H54 (cell line): ENCODE data around the gene ACAP3.

Experiments
- DNase-seq: peaks from one replicate; pipeline ENCODE4 v3.0.0; 2011; ENCODE audit warnings: low spot score, mixed read lengths; ENCODE audit not compliant: insufficient read length
- FAIRE-seq: peaks from 3 replicates; lab custom pipeline; 2011; peaks lifted over from hg19 to GRCh38; lab: Jason Lieb, UNC
- POLR2A ChIP-seq: IDR thresholded peaks from 2 replicates; pipeline ENCODE4 v1.6.1; 2011; ENCODE audit warnings: low read depth, mild to moderate bottlenecking, low read length

Gene ACAP3

DNA sequence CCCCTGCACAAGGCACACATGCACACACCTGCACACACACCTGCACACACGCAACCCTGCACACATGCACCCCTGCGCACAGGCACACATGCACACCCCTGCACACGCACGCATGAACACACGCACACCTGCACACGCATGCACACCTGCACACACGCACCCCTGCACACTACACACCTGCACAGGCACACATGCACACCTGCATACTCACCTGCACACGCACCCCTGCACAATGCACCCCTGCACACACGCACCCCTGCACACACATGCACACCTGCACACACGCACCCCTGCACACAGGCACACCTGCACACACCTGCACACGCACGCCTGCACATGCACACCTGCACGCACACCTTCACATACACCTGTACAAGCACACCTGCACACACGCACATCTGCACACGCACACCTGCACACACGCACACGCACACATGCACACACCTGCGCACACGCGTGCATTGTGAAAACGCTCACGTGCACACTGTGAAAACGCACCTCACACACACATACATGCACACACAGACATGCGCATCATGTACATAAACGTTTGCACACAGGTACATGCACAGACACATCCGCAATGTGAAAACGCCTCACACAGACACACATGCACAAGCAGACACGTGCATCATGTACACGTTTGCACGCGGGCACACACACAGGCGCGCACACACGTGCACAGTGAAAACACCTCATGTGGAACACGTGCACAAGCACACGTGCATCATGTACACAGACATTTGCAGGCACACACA is 33.2 kb upstream of the ACAP3 start:
- DNase-seq: no peak
- TF ChIP-seq POLR2A: no peak
- no peak for FAIRE-seq

DNA sequence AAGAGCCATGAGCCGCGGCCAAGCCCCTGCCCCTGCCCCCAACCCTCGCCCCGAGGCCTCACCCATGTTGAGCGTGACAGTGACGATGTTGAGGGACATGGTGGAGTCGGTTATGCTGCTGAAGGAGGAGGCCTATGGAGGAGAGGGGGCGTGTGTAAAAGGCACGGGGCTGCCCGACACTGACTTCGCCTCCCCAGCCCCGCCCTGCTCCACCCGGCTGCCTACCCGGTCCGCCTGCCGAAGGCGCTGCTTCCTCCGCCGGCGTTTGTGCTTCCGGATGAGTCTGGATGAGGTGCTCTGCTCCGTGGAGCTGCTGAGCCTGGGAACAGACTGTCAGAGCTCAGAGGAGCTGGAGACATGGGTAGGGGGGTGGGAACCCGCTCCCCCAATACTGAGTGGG is 32.5 kb upstream of the ACAP3 start:
- DNase-seq (no peak), FAIRE-seq (no peak)
- TF ChIP-seq POLR2A: no peak

DNA sequence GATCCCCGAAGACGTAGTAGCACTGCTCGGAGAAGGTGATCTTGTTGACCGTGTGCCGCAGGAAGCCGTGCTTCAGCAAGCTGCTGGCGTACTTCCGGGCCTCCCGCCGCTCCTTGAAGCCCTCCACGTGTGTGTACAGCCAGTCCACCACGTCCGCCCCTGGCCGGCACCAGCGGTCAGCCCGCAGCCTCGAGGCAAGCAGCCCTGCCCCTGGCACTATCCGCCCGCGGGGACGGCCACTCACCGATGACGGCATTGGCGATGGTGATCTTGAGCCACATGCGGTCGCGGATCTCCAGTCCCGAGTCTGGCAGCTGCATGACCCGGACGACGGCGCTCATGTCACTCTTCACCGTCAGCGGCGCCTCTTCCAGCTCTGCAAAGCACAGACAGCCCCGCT is 30.5 kb upstream of the ACAP3 start:
- TF ChIP-seq POLR2A: no peak
- no peak for FAIRE-seq
- DNase-seq: no peak

DNA sequence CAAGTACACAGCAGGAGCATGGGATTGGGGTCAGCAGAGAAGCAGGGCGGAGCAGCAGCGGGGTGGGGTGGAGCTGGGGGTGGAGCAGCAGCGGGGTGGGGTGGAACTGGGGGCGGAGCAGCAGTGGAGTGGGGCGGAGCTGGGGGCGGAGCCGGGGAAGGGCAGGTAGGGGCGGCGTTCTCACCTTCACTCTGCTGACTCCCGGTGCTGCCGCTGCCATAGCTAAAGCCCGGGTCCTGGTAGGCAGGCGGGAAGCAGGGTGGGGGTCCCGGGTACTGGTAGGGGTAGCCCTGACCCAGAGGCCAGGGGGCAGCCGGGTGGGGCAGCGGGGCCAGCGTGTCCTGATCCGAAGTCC is 30.0 kb upstream of the ACAP3 start:
- DNase-seq: no peak

DNA sequence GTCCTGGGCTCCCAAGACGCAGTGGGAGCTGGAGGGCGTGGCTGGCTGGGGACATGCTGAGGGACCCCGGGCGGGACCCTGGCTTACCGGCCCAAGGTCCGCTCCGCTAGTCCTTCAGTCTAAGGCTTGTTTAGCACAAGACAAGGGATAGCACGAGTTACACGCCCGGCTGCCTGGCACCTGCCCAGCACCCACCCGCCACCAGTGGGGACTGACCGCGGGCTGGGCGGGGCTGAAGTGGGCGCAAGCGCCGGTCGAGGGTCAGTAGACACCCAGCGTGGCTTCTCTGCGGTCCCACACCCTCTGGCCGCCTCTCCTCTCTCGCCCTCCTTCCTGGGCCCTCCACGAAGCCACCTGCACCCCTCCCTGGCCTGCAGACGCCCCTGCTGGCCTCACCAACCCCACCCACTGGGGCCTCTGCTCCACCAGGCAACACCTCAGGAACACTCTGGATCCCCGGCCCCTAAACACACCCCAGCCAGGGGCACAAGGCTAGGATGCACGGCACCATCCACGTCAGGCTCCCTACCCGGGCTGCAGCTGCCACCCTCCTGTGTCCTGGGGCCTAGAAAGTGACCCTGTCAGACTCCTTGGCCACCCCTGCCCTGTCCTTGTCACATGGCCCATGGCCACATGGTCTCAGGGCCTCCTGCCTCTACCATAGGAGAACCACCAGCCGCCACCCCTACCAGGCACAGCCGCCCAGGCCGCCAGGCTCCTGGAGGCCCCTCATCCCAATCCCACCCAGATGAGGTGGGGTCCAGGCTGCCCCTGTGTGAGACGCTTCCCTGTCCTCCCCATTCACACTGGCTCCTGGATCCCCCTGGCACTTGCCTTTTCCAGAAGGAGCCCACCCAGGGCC is 29.4 kb upstream of the ACAP3 start:
- FAIRE-seq (no peak), DNase-seq (no peak)

More for the DNA sequence above, 30.0 kb upstream of the ACAP3 start:
- TF ChIP-seq POLR2A: no peak
- no peak for FAIRE-seq

DNA sequence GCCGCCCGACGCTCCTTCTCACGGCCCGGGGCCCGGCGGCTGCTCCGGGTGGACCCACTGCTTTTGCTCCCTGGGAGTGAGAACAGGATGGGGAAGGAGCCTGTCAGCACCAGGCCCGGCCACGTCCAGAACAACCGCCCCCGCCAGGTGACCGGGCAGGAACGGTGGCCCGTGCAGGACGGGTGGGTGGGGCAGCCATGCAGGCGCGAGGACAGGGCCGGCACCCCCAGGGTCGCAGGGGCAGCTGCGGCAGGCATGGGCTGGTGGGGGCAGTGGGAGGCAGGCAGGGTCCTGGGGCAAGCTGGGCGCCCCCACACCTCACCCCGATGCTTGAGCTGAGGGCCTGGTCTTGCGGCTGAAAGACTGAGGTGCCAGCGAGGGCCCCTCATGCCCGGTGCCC is 28.7 kb upstream of the ACAP3 start:
- no peak for DNase-seq
- TF ChIP-seq POLR2A: no peak
- no peak for FAIRE-seq

More for the DNA sequence above, 29.4 kb upstream of the ACAP3 start:
- TF ChIP-seq POLR2A: no peak

DNA sequence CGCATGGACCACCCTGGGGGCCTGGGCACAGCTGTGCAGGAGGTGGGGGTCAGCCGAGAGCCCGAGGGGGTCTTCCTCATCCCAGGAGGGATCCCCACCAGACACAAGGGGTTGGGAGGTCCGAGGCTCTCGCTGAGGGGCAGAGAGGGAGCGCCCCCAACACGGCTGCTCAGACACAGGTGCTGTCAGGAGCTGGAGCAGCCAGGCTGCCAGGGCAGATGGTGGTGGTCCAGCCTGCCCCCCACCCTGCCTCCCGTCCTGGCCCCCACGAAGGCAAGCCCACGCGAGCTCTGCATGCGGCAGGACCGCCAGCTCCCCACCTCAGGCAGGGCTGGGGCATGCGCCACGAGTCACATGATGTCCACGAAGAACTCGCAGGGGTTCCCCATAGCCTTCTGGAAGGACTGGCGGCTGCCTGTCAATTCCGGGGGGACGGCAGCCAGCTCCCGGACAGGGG is 28.1 kb upstream of the ACAP3 start:
- TF ChIP-seq POLR2A: no peak
- no peak for DNase-seq
- no peak for FAIRE-seq

DNA sequence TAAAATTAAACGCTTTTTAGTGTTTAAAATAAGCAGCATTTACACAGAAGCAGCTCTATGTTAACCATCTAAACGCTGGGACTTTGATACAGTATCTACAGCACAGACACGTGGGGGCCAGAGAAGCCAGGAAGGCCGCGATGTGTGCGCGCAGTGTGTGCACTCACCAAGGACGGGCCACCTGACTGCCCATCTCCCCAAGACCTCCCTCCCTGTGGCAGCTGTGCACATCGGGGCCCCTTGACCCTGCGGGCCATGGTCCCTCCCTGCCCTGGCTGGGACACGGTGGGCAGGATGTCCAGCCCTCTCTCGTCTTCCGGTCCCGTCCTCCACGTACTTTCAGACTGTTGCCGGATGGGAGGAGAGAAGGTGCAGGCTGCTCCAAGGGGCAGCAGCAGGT is 27.6 kb upstream of the ACAP3 start:
- DNase-seq: no peak
- TF ChIP-seq POLR2A: no peak
- no peak for FAIRE-seq

DNA sequence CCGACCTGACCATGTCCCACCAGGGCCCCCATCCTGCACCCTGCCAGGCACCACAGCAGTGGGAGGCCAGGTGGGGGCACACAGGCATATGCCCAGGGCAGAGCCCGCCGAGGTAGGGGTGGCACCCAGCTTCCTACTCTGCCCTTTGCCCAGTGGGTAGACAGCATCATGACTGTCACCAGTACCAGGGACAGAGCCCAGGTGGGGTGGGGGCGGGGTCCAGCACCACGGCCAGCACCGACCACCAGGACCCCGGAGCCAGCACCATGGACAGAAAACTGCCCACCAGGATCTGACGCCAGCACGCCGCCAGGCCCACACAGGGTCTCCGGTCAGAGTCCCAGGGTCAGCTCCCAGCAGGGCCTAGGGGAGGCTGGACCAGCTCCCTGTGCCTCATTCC is 27.1 kb upstream of the ACAP3 start:
- no peak for FAIRE-seq
- DNase-seq: no peak
- no peak for TF ChIP-seq POLR2A

DNA sequence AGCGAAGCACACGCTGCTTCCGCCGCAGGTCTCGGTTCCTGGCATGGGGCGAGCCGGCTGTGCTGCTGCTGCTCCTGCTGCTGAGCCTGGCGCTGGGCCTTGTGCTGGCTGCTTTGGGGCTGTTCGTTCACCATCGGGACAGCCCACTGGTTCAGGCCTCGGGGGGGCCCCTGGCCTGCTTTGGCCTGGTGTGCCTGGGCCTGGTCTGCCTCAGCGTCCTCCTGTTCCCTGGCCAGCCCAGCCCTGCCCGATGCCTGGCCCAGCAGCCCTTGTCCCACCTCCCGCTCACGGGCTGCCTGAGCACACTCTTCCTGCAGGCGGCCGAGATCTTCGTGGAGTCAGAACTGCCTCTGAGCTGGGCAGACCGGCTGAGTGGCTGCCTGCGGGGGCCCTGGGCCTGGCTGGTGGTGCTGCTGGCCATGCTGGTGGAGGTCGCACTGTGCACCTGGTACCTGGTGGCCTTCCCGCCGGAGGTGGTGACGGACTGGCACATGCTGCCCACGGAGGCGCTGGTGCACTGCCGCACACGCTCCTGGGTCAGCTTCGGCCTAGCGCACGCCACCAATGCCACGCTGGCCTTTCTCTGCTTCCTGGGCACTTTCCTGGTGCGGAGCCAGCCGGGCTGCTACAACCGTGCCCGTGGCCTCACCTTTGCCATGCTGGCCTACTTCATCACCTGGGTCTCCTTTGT is 26.0 kb upstream of the ACAP3 start:
- no peak for FAIRE-seq

DNA sequence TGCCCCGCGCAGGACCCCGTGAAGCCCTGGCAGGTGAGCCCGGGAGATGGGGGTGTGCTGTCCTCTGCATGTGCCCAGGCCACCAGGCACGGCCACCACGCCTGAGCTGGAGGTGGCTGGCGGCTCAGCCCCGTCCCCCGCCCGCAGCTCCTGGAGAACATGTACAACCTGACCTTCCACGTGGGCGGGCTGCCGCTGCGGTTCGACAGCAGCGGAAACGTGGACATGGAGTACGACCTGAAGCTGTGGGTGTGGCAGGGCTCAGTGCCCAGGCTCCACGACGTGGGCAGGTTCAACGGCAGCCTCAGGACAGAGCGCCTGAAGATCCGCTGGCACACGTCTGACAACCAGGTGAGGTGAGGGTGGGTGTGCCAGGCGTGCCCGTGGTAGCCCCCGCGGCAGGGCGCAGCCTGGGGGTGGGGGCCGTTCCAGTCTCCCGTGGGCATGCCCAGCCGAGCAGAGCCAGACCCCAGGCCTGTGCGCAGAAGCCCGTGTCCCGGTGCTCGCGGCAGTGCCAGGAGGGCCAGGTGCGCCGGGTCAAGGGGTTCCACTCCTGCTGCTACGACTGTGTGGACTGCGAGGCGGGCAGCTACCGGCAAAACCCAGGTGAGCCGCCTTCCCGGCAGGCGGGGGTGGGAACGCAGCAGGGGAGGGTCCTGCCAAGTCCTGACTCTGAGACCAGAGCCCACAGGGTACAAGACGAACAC is 25.2 kb upstream of the ACAP3 start:
- FAIRE-seq: no peak
- DNase-seq: no peak
- TF ChIP-seq POLR2A: no peak

More for the DNA sequence above, 26.0 kb upstream of the ACAP3 start:
- no peak for TF ChIP-seq POLR2A
- DNase-seq: no peak

DNA sequence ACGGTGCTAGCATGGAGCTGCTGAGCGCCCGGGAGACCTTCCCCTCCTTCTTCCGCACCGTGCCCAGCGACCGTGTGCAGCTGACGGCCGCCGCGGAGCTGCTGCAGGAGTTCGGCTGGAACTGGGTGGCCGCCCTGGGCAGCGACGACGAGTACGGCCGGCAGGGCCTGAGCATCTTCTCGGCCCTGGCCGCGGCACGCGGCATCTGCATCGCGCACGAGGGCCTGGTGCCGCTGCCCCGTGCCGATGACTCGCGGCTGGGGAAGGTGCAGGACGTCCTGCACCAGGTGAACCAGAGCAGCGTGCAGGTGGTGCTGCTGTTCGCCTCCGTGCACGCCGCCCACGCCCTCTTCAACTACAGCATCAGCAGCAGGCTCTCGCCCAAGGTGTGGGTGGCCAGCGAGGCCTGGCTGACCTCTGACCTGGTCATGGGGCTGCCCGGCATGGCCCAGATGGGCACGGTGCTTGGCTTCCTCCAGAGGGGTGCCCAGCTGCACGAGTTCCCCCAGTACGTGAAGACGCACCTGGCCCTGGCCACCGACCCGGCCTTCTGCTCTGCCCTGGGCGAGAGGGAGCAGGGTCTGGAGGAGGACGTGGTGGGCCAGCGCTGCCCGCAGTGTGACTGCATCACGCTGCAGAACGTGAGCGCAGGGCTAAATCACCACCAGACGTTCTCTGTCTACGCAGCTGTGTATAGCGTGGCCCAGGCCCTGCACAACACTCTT is 24.5 kb upstream of the ACAP3 start:
- TF ChIP-seq POLR2A: no peak
- no peak for DNase-seq
- no peak for FAIRE-seq
